HG03139 (cell line): ENCODE measurements around the gene MATN4.

Source experiments
- ATAC-seq: cut with Tn5 transposase; IDR thresholded peaks from one replicate; pipeline ENCODE4 v1.9.1; 2021; ENCODE audit not compliant: unreplicated experiment

MATN4 gene

GRCh38 chr20:45254383-45255262 is 53.5 kb downstream of the MATN4 start, which contains the start of gene SLPI:
SLPI (minus strand) TSS chr20:45254564; CDS start chr20:45254543, 21 bp downstream.
- no peak for ATAC-seq

GRCh38 chr20:45253261-45253660 is 54.8 kb downstream of the MATN4 start:
- no peak for ATAC-seq

- no peak for ATAC-seq
These were observed 56.1 kb downstream of the MATN4 start for GRCh38 chr20:45251884-45252560.

DNA sequence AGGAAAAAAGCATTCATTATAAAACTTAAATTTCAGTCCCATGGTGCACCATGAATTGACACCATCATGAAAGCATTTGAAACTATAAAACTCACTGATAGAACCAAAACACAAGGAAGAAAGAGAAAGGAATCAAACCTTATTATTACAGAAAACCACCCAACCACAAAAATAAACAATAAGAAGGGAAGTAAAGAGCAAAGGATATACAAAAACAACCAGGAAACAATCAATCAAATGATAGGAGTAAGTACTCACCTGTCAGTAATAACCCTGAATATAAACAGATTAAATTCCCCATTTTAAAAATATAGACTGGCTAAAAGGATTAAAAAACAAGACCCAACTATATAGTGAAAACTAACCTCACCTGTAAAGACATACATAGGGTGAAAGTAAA is 59.5 kb downstream of the MATN4 start:
- no peak for ATAC-seq

- ATAC-seq, result no peak
These were observed 60.2 kb downstream of the MATN4 start for GRCh38 chr20:45247865-45248264.

DNA sequence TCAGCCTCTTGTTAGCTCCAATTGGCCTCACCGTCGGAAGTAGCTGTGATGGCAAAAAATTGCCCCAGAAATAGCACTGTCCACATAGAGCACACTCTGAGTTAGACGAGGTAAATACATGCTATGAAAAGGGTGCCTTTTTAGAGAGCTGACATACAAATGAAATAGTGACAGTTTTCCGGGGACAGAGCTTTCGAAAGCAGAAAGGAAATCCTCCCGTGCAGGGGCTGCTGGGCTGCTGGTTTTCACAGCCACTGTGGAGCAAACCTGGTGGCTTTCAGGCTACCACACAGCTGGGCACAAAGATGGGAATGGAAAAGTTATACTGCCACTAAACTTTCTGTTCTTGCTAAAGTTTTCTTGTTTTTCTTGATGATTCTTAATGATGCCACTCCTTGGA is 62.0 kb downstream of the MATN4 start:
- no peak for ATAC-seq
